ENCODE results near the gene MALT1. TPM values are rescaled to one million over a fixed set of nuclear protein-coding genes. Genes with fewer than 3 reads are reported as not detected.

Gene MALT1
- total RNA-seq, 1 experiment from 2014 or later: 22.6 TPM

- TF ChIP-seq CTCF (IDR thresholded peaks at IDR 0.05; ENCODE audit: insufficient read depth in 1 of 2, low read depth in 1 of 2, low read length in 1 of 2, severe bottlenecking in 1 of 2, unreplicated experiment in 1 of 2): peak; percentile 35 to 71
- peak; percentile 53 to 73 for DNase-seq
- H3K9me3 Mint-ChIP-seq (ENCODE audit: unreplicated experiment): no peaks in the 10 kb centered on the region
- H3K4me3 Mint-ChIP-seq (ENCODE audit: unreplicated experiment): peak overlapping the region; percentile 62
- H3K36me3 ChIP-seq (ENCODE audit: control insufficient read depth, insufficient read depth, low read length): no peaks in the 10 kb centered on the region
- H3K27me3 Mint-ChIP-seq (ENCODE audit: insufficient read depth, unreplicated experiment): peaks cover 7% of the 10 kb centered on the region
- no peaks in the 10 kb centered on the region for H3K4me1 ChIP-seq
- H3K4me3 ChIP-seq (ENCODE audit: low read depth, low read length): no peak overlapping the region
- H3K9me3 ChIP-seq: no peaks in the 10 kb centered on the region
- intact Hi-C loops (cut with micrococcal nuclease; ENCODE audit: unreplicated experiment): loop anchor here (1.0 kb wide), 1 partner anchor 302 kb away; no protein-coding TSS in a partner anchor
- BruUV-seq (replicated peaks): no TSS peak
- no peaks in the 10 kb centered on the region for H3K27me3 ChIP-seq (replicated peaks; ENCODE audit: control insufficient read depth, insufficient read depth, low read length)
- no peak overlapping the region for H3K27ac Mint-ChIP-seq (ENCODE audit: unreplicated experiment)
- H3K36me3 Mint-ChIP-seq (ENCODE audit: insufficient read depth, unreplicated experiment): no peaks in the 10 kb centered on the region
- H3K4me1 Mint-ChIP-seq (ENCODE audit: low read depth, unreplicated experiment): no peaks in the 10 kb centered on the region
- POLR2A ChIA-PET: no interaction called here
- CTCF ChIA-PET: interaction anchor here (0.7 to 1.5 kb wide), 8 partner anchors 9 to 317 kb away, joined by 3 to 24 read pairs (median 3); no protein-coding TSS in a partner anchor
Measured at GRCh38 chr18:58768293-58768974, 97.2 kb downstream of the MALT1 start.

- Histone ChIP-seq H3K9me3 (no peaks in the 10 kb centered on the region), H3K4me1 (no peaks in the 10 kb centered on the region), H3K27me3 (replicated peaks; ENCODE audit: control insufficient read depth, insufficient read depth, low read length) (no peaks in the 10 kb centered on the region), H3K36me3 (ENCODE audit: control insufficient read depth, insufficient read depth, low read length) (no peaks in the 10 kb centered on the region), H3K4me3 (ENCODE audit: low read depth, low read length) (no peak overlapping the region)
- ChIA-PET POLR2A (no interaction called here), CTCF (interaction anchor here (1.5 kb wide), 1 partner anchor 301 kb away, joined by 24 read pairs; no protein-coding TSS in a partner anchor)
- Mint-ChIP-seq H3K9me3 (ENCODE audit: unreplicated experiment) (no peaks in the 10 kb centered on the region), H3K27ac (ENCODE audit: unreplicated experiment) (no peak overlapping the region), H3K4me1 (ENCODE audit: low read depth, unreplicated experiment) (no peaks in the 10 kb centered on the region), H3K36me3 (ENCODE audit: insufficient read depth, unreplicated experiment) (no peaks in the 10 kb centered on the region), H3K27me3 (ENCODE audit: insufficient read depth, unreplicated experiment) (peaks cover 7% of the 10 kb centered on the region), H3K4me3 (ENCODE audit: unreplicated experiment) (no peak overlapping the region)
- no peak for TF ChIP-seq CTCF (IDR thresholded peaks at IDR 0.05; ENCODE audit: insufficient read depth in 1 of 2, low read depth in 1 of 2, low read length in 1 of 2, severe bottlenecking in 1 of 2, unreplicated experiment in 1 of 2)
- no TSS peak for BruUV-seq (replicated peaks)
- intact Hi-C loops (cut with micrococcal nuclease; ENCODE audit: unreplicated experiment): no loop called here
- no peak for DNase-seq
Measured at GRCh38 chr18:58769321-58769720, 98.1 kb downstream of the MALT1 start.

GRCh38 chr18:58770601-58771000, 99.3 kb downstream of the MALT1 start:
- Histone ChIP-seq H3K4me3 (ENCODE audit: low read depth, low read length) (no peak overlapping the region), H3K27me3 (replicated peaks; ENCODE audit: control insufficient read depth, insufficient read depth, low read length) (no peaks in the 10 kb centered on the region), H3K4me1 (no peaks in the 10 kb centered on the region), H3K36me3 (ENCODE audit: control insufficient read depth, insufficient read depth, low read length) (no peaks in the 10 kb centered on the region), H3K9me3 (no peaks in the 10 kb centered on the region)
- Mint-ChIP-seq H3K9me3 (ENCODE audit: unreplicated experiment) (no peaks in the 10 kb centered on the region), H3K27me3 (ENCODE audit: insufficient read depth, unreplicated experiment) (peaks cover 5% of the 10 kb centered on the region), H3K36me3 (ENCODE audit: insufficient read depth, unreplicated experiment) (no peaks in the 10 kb centered on the region), H3K4me1 (ENCODE audit: low read depth, unreplicated experiment) (no peaks in the 10 kb centered on the region), H3K27ac (ENCODE audit: unreplicated experiment) (no peak overlapping the region), H3K4me3 (ENCODE audit: unreplicated experiment) (no peak overlapping the region)
- no peak for DNase-seq
- CTCF ChIA-PET: interaction anchor here (1.2 kb wide), 1 partner anchor 300 kb away, joined by 5 read pairs; no protein-coding TSS in a partner anchor
- POLR2A ChIA-PET: no interaction called here
- no TSS peak for BruUV-seq (replicated peaks)
- no peak for TF ChIP-seq CTCF (IDR thresholded peaks at IDR 0.05; ENCODE audit: insufficient read depth in 1 of 2, low read depth in 1 of 2, low read length in 1 of 2, severe bottlenecking in 1 of 2, unreplicated experiment in 1 of 2)
- intact Hi-C loops (cut with micrococcal nuclease; ENCODE audit: unreplicated experiment): no loop called here

All from Caco-2 (cell line).